Endothelial cell of umbilical vein (primary cell): Measurements from ENCODE around the gene KRT74. TPM values are rescaled to one million over a fixed set of nuclear protein-coding genes. Genes with fewer than 3 reads are reported as not detected.

Experiments used
- BruUV-seq: library from RNA; stranded (reverse); fragments of 400-500 nt; replicated peaks from 2 replicates; lab custom pipeline; 2021; lab: Mats Ljungman, UMichigan
- CTCF ChIA-PET: fragments of 300-600, 350-600 bp; sonication (Branson Sonifier 250); formaldehyde crosslinking; loops from one replicate; lab custom pipeline; 2021; ENCODE audit warnings: antibody characterized with exemption, inconsistent platforms; lab: Charles Lee
- POLR2A ChIA-PET: fragments of 300-600, 350-600 bp; sonication (Branson Sonifier 250); formaldehyde crosslinking; loops from one replicate; lab custom pipeline; 2021; ENCODE audit warnings: antibody characterized with exemption, inconsistent platforms; lab: Charles Lee
- DNase-seq: peaks from one replicate; pipeline ENCODE4 v3.0.0-alpha.2; 2011; ENCODE audit warnings: low read depth, low spot score
- FAIRE-seq: peaks from 2 replicates; lab custom pipeline; 2011; peaks lifted over from hg19 to GRCh38; lab: Jason Lieb, UNC
- H2AFZ ChIP-seq: 2 replicates; pipeline ENCODE4 v1.6.0; 2012; ENCODE audit warnings: low read depth, low read length, control low read depth, inconsistent platforms
- H3K27ac ChIP-seq: 2 replicates; pipeline ENCODE4 v1.5.1; 2011; ENCODE audit warnings: low read depth, mild to moderate bottlenecking, control low read depth, low read length, moderate library complexity; ENCODE audit not compliant: insufficient read depth
- H3K27me3 ChIP-seq, 2 experiments: 2 replicates each; pipeline versions ENCODE4 v1.6.0 to v1.6.1; 2011; ENCODE audit warnings: low read length in 2 of 2, mixed read lengths in 1 of 2; ENCODE audit not compliant: control insufficient read depth in 2 of 2, insufficient read depth in 2 of 2
- H3K36me3 ChIP-seq, 2 experiments: 2 replicates in 1 of 2; 3 replicates in 1 of 2; pipeline ENCODE4 v1.5.1; 2011; ENCODE audit warnings: low read length in 2 of 2, mild to moderate bottlenecking in 1 of 2, moderate library complexity in 1 of 2; ENCODE audit not compliant: control insufficient read depth in 2 of 2, insufficient read depth in 2 of 2; ENCODE audit errors: extremely low read depth in 1 of 2
- H3K4me1 ChIP-seq: 3 replicates; pipeline ENCODE4 v1.5.1; 2011; ENCODE audit warnings: mild to moderate bottlenecking, low read length; ENCODE audit not compliant: control insufficient read depth, insufficient read depth; ENCODE audit errors: extremely low read depth
- H3K4me2 ChIP-seq: 2 replicates; pipeline ENCODE4 v1.6.1; 2011; ENCODE audit warnings: low read length, control low read depth, mixed read lengths; ENCODE audit not compliant: insufficient read depth
- H3K4me3 ChIP-seq, 3 experiments: fragments of 200-600 bp in 1 of 3; sonication (generic), shearing (Covaris generic) in 1 of 3; replicated peaks in 1 of 3; 2 replicates each; pipeline ENCODE4 v1.5.1; 2011 to 2016; ENCODE audit warnings: control low read depth in 3 of 3, low read length in 3 of 3, mild to moderate bottlenecking in 2 of 3, inconsistent platforms in 1 of 3, low read depth in 1 of 3, moderate library complexity in 1 of 3; ENCODE audit not compliant: insufficient read depth in 1 of 3
- H3K79me2 ChIP-seq: 2 replicates; pipeline ENCODE4 v1.6.0; 2012; ENCODE audit warnings: low read length, inconsistent platforms; ENCODE audit not compliant: control insufficient read depth, insufficient read depth
- H3K9ac ChIP-seq: replicated peaks from 2 replicates; pipeline ENCODE3; 2011; ENCODE audit warnings: low read length, control low read depth; ENCODE audit not compliant: insufficient read depth; ENCODE audit errors: extremely low read depth
- H3K9me1 ChIP-seq: replicated peaks from 3 replicates; pipeline ENCODE4 v1.6.0; 2011; ENCODE audit warnings: mild to moderate bottlenecking, low read length; ENCODE audit not compliant: control insufficient read depth, insufficient read depth; ENCODE audit errors: extremely low read depth
- H3K9me3 ChIP-seq: replicated peaks from 2 replicates; pipeline ENCODE4 v1.5.1; 2012; ENCODE audit warnings: low read length, inconsistent platforms; ENCODE audit not compliant: control insufficient read depth, insufficient read depth
- H4K20me1 ChIP-seq: replicated peaks from 2 replicates; pipeline ENCODE3; 2011; ENCODE audit warnings: mild to moderate bottlenecking, low read length; ENCODE audit not compliant: control insufficient read depth, insufficient read depth; ENCODE audit errors: extremely low read depth
- EZH2 ChIP-seq: IDR thresholded peaks from 2 replicates; pipeline ENCODE4 v1.6.1; 2012; ENCODE audit warnings: borderline replicate concordance, low read depth, mild to moderate bottlenecking, moderate library complexity, low read length, inconsistent platforms; ENCODE audit not compliant: severe bottlenecking
- FOS ChIP-seq: IDR thresholded peaks from 2 replicates; pipeline ENCODE4 v1.6.1; 2011; ENCODE audit warnings: mild to moderate bottlenecking, low read length, moderate library complexity, borderline replicate concordance; ENCODE audit not compliant: insufficient read depth
- GATA2 ChIP-seq: IDR thresholded peaks from 2 replicates; pipeline ENCODE4 v1.7.0; 2011; ENCODE audit warnings: low read depth, mild to moderate bottlenecking, moderate library complexity, mixed read lengths, low read length; ENCODE audit not compliant: insufficient read length, insufficient read depth
- JUN ChIP-seq: IDR thresholded peaks from 2 replicates; pipeline ENCODE4 v1.6.1; 2011; ENCODE audit warnings: borderline replicate concordance, low read depth; ENCODE audit not compliant: insufficient read length, insufficient read depth
- MYC ChIP-seq: IDR thresholded peaks from one replicate; pipeline ENCODE4 v1.6.1; 2011; ENCODE audit warnings: mild to moderate bottlenecking, low read depth, low read length
- POLR2A ChIP-seq: IDR thresholded peaks from 2 replicates; pipeline ENCODE4 v1.6.1; 2012; ENCODE audit warnings: low read depth, mild to moderate bottlenecking, control low read depth, low read length
- POLR2AphosphoS5 ChIP-seq: IDR thresholded peaks from 2 replicates; pipeline ENCODE4 v1.6.1; 2012; ENCODE audit warnings: low read depth, mild to moderate bottlenecking, control low read depth, low read length, moderate library complexity; ENCODE audit not compliant: insufficient read depth
- dilution Hi-C: fragments of 300-500 bp; cut with MboI; formaldehyde crosslinking; loops from one replicate; pipeline ENCODE4 v1.15.0; 2019; ENCODE audit warnings: low sequenced_read_pairs; ENCODE audit not compliant: extremely low pct_ligation_motif_present
- intact Hi-C: fragments of 100-400 bp; cut with micrococcal nuclease; formaldehyde crosslinking; loops from one replicate; pipeline ENCODE4 v1.10.0; 2022
- polyA plus RNA-seq, 4 experiments: library from polyadenylated mRNA; depleted of rRNA in 3 of 4; stranded (reverse) in 3 of 4; unstranded in 1 of 4; fragments of >200 nt; gene quantifications; 2 replicates each; pipeline versions ENCODE4 v1.2.1 to v1.2.3, GENCODE V29; 2011 to 2012; ENCODE audit warnings: missing spikeins in 1 of 4
- total RNA-seq: library from RNA; stranded (reverse); gene quantifications from 2 replicates; pipeline ENCODE4 v1.2.3, GENCODE V29; 2021
- TF ChIP-seq, protein P1 (sequence below): IDR thresholded peaks from 2 replicates; pipeline ENCODE4 v1.6.1; 2011; ENCODE audit not compliant: insufficient read depth, insufficient read length
- TF ChIP-seq, protein P2 (sequence below), 2 donors: IDR thresholded peaks; 1 replicate in 1 of 2; 2 replicates in 1 of 2; pipeline ENCODE4 v1.5.1; 2011; ENCODE audit warnings: low read length in 2 of 2, mild to moderate bottlenecking in 2 of 2, moderate library complexity in 2 of 2, control low read depth in 1 of 2, inconsistent platforms in 1 of 2, low read depth in 1 of 2; ENCODE audit not compliant: insufficient read depth in 1 of 2; ENCODE audit errors: extremely low read depth in 1 of 2

KRT74 gene
- total and polyA plus RNA-seq, 2 donors (not counting 3 experiments of a cell fraction or from before 2014, with no cell fraction given), result not detected

DNA sequence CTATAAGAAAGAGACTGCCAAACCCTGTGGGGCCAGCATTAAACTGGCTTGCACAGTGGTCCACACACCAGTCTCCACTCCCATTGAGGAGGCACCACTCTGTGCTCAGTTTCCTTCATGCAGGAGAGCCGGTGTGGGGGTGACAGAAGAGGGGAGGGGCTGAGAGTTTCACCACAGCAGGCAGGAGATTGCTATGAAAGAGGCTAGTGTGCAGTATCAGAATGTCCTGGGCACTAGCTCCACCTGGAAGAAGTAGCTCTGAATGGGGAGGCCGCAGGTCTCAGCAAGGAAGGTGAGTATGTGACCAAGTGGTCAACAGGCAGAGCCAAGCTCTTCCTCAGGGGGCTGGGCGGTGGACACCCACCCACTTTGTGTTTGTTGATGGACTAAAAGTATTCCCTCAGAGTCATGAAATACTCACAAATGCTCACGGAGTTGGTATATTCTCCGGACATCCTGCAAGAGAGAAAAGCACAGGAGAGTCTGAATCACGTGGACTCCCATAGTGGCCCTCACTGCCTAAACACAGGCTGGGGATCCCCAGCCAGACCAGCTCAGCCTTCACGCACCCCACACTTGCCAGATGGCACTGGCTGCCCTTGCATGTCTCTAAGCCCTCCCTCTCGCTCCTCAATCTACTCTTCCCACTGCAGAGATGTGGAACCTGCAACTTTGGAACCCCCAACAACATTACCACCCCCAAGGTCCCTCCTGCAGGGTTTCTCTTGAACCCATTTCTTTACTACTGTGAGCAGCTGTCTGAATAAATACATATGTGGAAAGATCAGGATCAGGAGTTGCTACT is 35.4 kb upstream of the KRT74 start:
- intact Hi-C loops (no loop called here), dilution Hi-C loops (no loop called here)
- Histone ChIP-seq H3K79me2 (no peaks in the 10 kb centered on the region), H3K27me3 (peaks cover 0 to 3% of the 10 kb centered on the region in 2 experiments), H3K4me3 (no peak overlapping the region), H3K4me2 (no peak overlapping the region), H3K4me1 (no peaks in the 10 kb centered on the region), H3K9me1 (no peaks in the 10 kb centered on the region), H3K27ac (no peak overlapping the region), H3K9ac (no peak overlapping the region), H3K9me3 (no peaks in the 10 kb centered on the region), H2AFZ (no peak overlapping the region), H4K20me1 (no peaks in the 10 kb centered on the region), H3K36me3 (no peaks in the 10 kb centered on the region)
- POLR2A ChIA-PET, result no interaction called here
- DNase-seq (no peak), FAIRE-seq (no peak)
- TF ChIP-seq POLR2A (no peak), FOS (no peak), POLR2AphosphoS5 (no peak), EZH2 (no peak), GATA2 (no peak), MYC (no peak), JUN (no peak)
- TF ChIP-seq, protein P1, sequence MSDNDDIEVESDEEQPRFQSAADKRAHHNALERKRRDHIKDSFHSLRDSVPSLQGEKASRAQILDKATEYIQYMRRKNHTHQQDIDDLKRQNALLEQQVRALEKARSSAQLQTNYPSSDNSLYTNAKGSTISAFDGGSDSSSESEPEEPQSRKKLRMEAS, result no peak
- TF ChIP-seq, protein P2, sequence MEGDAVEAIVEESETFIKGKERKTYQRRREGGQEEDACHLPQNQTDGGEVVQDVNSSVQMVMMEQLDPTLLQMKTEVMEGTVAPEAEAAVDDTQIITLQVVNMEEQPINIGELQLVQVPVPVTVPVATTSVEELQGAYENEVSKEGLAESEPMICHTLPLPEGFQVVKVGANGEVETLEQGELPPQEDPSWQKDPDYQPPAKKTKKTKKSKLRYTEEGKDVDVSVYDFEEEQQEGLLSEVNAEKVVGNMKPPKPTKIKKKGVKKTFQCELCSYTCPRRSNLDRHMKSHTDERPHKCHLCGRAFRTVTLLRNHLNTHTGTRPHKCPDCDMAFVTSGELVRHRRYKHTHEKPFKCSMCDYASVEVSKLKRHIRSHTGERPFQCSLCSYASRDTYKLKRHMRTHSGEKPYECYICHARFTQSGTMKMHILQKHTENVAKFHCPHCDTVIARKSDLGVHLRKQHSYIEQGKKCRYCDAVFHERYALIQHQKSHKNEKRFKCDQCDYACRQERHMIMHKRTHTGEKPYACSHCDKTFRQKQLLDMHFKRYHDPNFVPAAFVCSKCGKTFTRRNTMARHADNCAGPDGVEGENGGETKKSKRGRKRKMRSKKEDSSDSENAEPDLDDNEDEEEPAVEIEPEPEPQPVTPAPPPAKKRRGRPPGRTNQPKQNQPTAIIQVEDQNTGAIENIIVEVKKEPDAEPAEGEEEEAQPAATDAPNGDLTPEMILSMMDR (IDR thresholded peaks at IDR 0.05; ENCODE audit: extremely low read depth in 1 of 2, insufficient read depth in 1 of 2, low read depth in 1 of 2, low read length in 2 of 2), result no peak
- BruUV-seq, result no TSS peak
- CTCF ChIA-PET, result no interaction called here
